ENCODE data around the gene RREB1.

The RREB1 gene

DNA sequence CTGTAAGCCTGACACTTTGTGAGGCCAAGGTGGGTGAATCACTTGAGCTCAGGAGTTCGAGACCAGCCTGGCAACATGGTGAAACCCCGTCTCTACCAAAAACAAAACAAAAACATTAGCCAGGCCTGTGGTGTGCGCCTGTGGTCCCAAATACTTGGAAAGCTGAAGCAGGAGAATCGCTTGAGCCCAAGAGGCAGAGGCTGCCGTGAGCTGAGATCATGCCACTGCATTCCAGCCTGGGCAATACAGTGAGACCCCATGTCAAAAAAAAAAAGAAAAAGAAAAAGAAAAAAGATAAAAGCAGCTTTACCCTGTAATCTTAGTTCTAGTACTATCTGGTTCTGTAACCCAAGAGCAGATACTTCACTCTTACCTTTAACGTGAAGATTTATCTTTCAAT, 177.7 kb downstream of the RREB1 start:
- H3K36me3 ChIP-seq (ENCODE audit: control insufficient read depth, insufficient read depth, low read length): peaks cover 42% of the 10 kb centered on the region

DNA sequence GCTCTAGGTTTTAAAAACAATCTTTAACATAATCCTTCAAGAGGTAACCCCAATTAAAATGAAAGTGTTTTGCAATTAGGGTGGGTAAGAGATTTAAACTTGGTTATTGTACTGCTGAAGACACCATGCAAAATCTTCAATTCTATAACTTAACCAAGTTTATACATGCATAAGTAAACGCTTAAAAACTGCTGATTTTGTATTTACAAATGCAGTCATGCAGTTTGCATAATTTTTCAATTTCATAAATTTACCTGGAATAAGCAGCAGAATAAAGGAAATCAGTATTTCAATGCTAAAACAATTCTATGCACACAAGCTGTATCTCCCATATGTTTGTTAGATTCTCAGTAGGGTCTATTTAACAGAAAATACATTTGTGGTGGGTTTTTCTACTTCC, 182.3 kb downstream of the RREB1 start:
- Histone ChIP-seq H3K27ac (ENCODE audit: insufficient read depth, low read length, poor library complexity, severe bottlenecking) (no peak overlapping the region), H3K27me3 (replicated peaks; ENCODE audit: control insufficient read depth, insufficient read depth, low read length, poor library complexity, severe bottlenecking) (no peaks in the 10 kb centered on the region), H3K4me1 (ENCODE audit: control insufficient read depth, insufficient read depth, low read length, poor library complexity, severe bottlenecking) (no peaks in the 10 kb centered on the region), H3K4me3 (ENCODE audit: insufficient read depth, low read depth, low read length, poor library complexity, severe bottlenecking) (no peak overlapping the region), H3K36me3 (ENCODE audit: control insufficient read depth, insufficient read depth, low read length) (peaks cover 69% of the 10 kb centered on the region), H3K9me3 (ENCODE audit: control insufficient read depth, low read length) (no peaks in the 10 kb centered on the region)
- no peak for DNase-seq

More for the DNA sequence above, 177.7 kb downstream of the RREB1 start:
- H3K27ac ChIP-seq (ENCODE audit: insufficient read depth, low read length, poor library complexity, severe bottlenecking): no peak overlapping the region
- H3K4me1 ChIP-seq (ENCODE audit: control insufficient read depth, insufficient read depth, low read length, poor library complexity, severe bottlenecking): peaks cover 5% of the 10 kb centered on the region
- no peak for DNase-seq
- no peaks in the 10 kb centered on the region for H3K9me3 ChIP-seq (ENCODE audit: control insufficient read depth, low read length)
- no peaks in the 10 kb centered on the region for H3K27me3 ChIP-seq (replicated peaks; ENCODE audit: control insufficient read depth, insufficient read depth, low read length, poor library complexity, severe bottlenecking)
- no peak overlapping the region for H3K4me3 ChIP-seq (ENCODE audit: insufficient read depth, low read depth, low read length, poor library complexity, severe bottlenecking)

DNA sequence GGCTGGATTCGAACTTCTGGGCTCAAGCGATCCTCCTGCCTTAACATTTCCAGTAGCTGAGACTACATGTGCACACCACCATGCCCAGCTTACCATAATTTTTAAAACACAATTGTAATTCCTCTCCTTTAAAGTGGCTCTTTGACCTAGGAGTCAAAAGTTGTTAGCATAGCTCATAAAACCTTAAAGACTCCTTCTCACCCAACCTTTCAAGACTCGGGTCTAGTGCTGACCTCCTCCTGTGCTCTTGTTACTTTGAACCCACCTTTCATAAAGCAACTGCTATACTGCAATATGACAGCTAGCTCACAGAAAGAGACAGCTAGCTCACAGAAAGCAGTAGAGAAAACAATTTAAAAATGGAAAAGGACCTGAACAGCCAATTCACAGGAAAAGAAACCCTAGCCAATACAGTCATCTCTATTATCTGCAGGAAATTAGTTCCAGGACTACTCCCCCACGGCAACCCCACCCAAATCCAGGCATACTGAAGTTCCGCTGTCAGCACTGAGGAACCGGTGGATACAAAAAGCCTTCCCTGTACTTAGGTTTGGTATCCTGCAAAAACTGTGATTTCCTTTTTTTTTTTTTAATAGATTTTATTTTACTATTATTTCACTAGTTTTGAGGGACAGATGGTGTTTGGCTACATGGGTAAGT, 185.0 kb downstream of the RREB1 start:
- peaks cover 71% of the 10 kb centered on the region for H3K36me3 ChIP-seq (ENCODE audit: control insufficient read depth, insufficient read depth, low read length)
- H3K4me3 ChIP-seq (ENCODE audit: insufficient read depth, low read depth, low read length, poor library complexity, severe bottlenecking): no peak overlapping the region
- no peaks in the 10 kb centered on the region for H3K27me3 ChIP-seq (replicated peaks; ENCODE audit: control insufficient read depth, insufficient read depth, low read length, poor library complexity, severe bottlenecking)
- no peaks in the 10 kb centered on the region for H3K4me1 ChIP-seq (ENCODE audit: control insufficient read depth, insufficient read depth, low read length, poor library complexity, severe bottlenecking)
- no peak for DNase-seq
- H3K27ac ChIP-seq (ENCODE audit: insufficient read depth, low read length, poor library complexity, severe bottlenecking): no peak overlapping the region
- H3K9me3 ChIP-seq (ENCODE audit: control insufficient read depth, low read length): no peaks in the 10 kb centered on the region

DNA sequence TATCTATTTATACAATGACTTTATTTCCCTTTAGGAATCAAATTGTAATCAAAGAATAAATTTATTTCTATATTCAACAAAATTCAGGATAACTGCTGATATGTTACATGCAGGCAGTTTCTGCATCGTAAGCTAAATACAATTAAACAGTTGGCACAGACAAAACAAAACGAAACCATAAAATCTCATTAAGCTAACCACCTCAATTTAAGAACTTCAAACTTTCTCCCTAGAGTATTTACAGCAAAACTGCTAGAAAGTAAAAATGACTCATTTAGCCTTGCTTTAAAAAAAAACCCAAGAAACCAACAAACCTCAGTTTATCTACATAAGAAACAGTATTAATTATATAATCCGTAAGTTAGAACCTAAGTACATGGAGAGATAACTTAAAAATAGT, 188.2 kb downstream of the RREB1 start:
- Histone ChIP-seq H3K36me3 (ENCODE audit: control insufficient read depth, insufficient read depth, low read length) (peaks cover 62% of the 10 kb centered on the region), H3K9me3 (ENCODE audit: control insufficient read depth, low read length) (no peaks in the 10 kb centered on the region), H3K27me3 (replicated peaks; ENCODE audit: control insufficient read depth, insufficient read depth, low read length, poor library complexity, severe bottlenecking) (no peaks in the 10 kb centered on the region), H3K4me3 (ENCODE audit: insufficient read depth, low read depth, low read length, poor library complexity, severe bottlenecking) (no peak overlapping the region), H3K27ac (ENCODE audit: insufficient read depth, low read length, poor library complexity, severe bottlenecking) (no peak overlapping the region), H3K4me1 (ENCODE audit: control insufficient read depth, insufficient read depth, low read length, poor library complexity, severe bottlenecking) (no peaks in the 10 kb centered on the region)
- DNase-seq: no peak

DNA sequence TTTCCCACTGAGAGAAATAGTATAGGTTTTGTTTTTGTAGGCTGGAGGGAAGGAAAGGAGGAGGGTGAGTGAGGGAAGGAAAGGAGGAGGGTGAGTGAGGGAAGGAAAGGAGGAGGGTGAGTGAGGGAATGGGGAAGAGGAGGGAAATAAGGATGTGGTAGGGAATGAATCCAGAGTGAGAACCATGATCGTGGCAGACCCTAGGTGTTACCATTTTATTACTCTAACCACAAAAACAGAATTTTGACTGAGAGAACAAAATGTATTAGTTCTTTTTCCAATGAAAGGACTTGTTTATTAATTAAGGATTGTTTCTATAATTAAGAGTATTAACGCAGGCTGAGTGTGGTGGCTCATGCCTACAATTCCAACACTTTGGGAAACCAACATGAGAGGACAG, 188.8 kb downstream of the RREB1 start:
- H3K9me3 ChIP-seq (ENCODE audit: control insufficient read depth, low read length): no peaks in the 10 kb centered on the region
- no peak overlapping the region for H3K27ac ChIP-seq (ENCODE audit: insufficient read depth, low read length, poor library complexity, severe bottlenecking)
- H3K27me3 ChIP-seq (replicated peaks; ENCODE audit: control insufficient read depth, insufficient read depth, low read length, poor library complexity, severe bottlenecking): no peaks in the 10 kb centered on the region
- no peaks in the 10 kb centered on the region for H3K4me1 ChIP-seq (ENCODE audit: control insufficient read depth, insufficient read depth, low read length, poor library complexity, severe bottlenecking)
- DNase-seq: no peak
- peaks cover 65% of the 10 kb centered on the region for H3K36me3 ChIP-seq (ENCODE audit: control insufficient read depth, insufficient read depth, low read length)
- no peak overlapping the region for H3K4me3 ChIP-seq (ENCODE audit: insufficient read depth, low read depth, low read length, poor library complexity, severe bottlenecking)

DNA sequence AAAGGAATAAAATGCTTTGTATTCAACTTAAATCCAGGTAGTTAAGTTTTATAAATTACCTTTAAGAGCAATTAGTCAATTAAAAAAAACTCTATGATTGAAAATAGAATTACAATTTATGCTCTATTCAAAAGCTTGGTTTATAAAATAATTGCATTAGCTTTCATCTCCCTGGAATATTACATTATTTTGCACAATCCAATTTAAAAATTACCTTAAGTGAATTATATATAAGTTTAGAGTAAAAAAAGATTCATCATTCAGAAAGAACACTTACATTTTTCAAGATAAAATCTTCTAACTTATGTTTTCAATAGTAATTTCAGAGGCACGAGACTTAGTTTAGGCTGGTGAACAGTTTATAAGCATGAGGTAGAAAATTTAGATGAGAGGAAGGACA, 190.4 kb downstream of the RREB1 start:
- no peak overlapping the region for H3K4me3 ChIP-seq (ENCODE audit: insufficient read depth, low read depth, low read length, poor library complexity, severe bottlenecking)
- H3K27ac ChIP-seq (ENCODE audit: insufficient read depth, low read length, poor library complexity, severe bottlenecking): no peak overlapping the region
- no peaks in the 10 kb centered on the region for H3K4me1 ChIP-seq (ENCODE audit: control insufficient read depth, insufficient read depth, low read length, poor library complexity, severe bottlenecking)
- H3K36me3 ChIP-seq (ENCODE audit: control insufficient read depth, insufficient read depth, low read length): peaks cover 65% of the 10 kb centered on the region
- H3K27me3 ChIP-seq (replicated peaks; ENCODE audit: control insufficient read depth, insufficient read depth, low read length, poor library complexity, severe bottlenecking): no peaks in the 10 kb centered on the region
- DNase-seq: no peak
- H3K9me3 ChIP-seq (ENCODE audit: control insufficient read depth, low read length): no peaks in the 10 kb centered on the region

DNA sequence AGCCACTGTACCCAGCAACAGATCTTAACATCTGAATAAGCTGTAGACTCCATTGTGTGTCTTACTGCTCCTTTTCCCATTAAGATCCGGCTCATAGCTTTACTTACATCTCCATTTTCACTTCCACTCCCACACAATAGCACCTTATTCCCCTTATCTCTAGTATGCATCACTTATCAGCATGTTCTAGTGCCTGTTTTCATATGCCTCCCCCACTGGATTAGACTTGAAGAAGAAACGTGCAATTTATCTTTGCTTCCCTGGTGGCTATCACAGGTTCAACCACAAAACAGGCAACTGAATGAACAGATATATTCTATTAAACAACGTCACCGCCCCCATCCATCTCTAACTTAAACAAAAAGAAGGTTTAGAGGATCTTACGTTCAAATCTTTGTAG, 193.2 kb downstream of the RREB1 start:
- H3K36me3 ChIP-seq (ENCODE audit: control insufficient read depth, insufficient read depth, low read length): peaks cover 68% of the 10 kb centered on the region
- no peak overlapping the region for H3K4me3 ChIP-seq (ENCODE audit: insufficient read depth, low read depth, low read length, poor library complexity, severe bottlenecking)
- DNase-seq: no peak
- no peaks in the 10 kb centered on the region for H3K4me1 ChIP-seq (ENCODE audit: control insufficient read depth, insufficient read depth, low read length, poor library complexity, severe bottlenecking)
- H3K27me3 ChIP-seq (replicated peaks; ENCODE audit: control insufficient read depth, insufficient read depth, low read length, poor library complexity, severe bottlenecking): no peaks in the 10 kb centered on the region
- no peak overlapping the region for H3K27ac ChIP-seq (ENCODE audit: insufficient read depth, low read length, poor library complexity, severe bottlenecking)
- no peaks in the 10 kb centered on the region for H3K9me3 ChIP-seq (ENCODE audit: control insufficient read depth, low read length)

Data from effector memory CD4-positive, alpha-beta T cell (primary cell).